Fibroblast of lung (primary cell): ENCODE measurements around the gene TTC33.

ENCODE experiments used
- EZH2 ChIP-seq: IDR thresholded peaks from 2 replicates; pipeline ENCODE4 v1.5.1; 2012; ENCODE audit warnings: low read length, control low read depth, mild to moderate bottlenecking; ENCODE audit errors: missing control alignments
- TF ChIP-seq, protein P1 (sequence below), 2 donors: IDR thresholded peaks in 1 of 2; conservative IDR thresholded peaks in 1 of 2; 1 replicate in 1 of 2; 2 replicates in 1 of 2; pipeline ENCODE4 v1.5.1; 2011 to 2012; ENCODE audit warnings: low read length in 2 of 2, control low read depth in 1 of 2, inconsistent platforms in 1 of 2, low read depth in 1 of 2, mild to moderate bottlenecking in 1 of 2

- TF ChIP-seq, protein P1, sequence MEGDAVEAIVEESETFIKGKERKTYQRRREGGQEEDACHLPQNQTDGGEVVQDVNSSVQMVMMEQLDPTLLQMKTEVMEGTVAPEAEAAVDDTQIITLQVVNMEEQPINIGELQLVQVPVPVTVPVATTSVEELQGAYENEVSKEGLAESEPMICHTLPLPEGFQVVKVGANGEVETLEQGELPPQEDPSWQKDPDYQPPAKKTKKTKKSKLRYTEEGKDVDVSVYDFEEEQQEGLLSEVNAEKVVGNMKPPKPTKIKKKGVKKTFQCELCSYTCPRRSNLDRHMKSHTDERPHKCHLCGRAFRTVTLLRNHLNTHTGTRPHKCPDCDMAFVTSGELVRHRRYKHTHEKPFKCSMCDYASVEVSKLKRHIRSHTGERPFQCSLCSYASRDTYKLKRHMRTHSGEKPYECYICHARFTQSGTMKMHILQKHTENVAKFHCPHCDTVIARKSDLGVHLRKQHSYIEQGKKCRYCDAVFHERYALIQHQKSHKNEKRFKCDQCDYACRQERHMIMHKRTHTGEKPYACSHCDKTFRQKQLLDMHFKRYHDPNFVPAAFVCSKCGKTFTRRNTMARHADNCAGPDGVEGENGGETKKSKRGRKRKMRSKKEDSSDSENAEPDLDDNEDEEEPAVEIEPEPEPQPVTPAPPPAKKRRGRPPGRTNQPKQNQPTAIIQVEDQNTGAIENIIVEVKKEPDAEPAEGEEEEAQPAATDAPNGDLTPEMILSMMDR (conservative IDR thresholded peaks at IDR 0.05 in 1 of 2, IDR thresholded peaks at IDR 0.05 in 1 of 2; ENCODE audit: low read depth in 1 of 2, low read length in 2 of 2): no peak
- no peak for TF ChIP-seq EZH2
Observed at GRCh38 chr5:40797273-40798011, 41.7 kb upstream of the TTC33 start.
